Activated naive CD4-positive, alpha-beta T cell treated with anti-CD3 and anti-CD28 coated beads, Interleukin-2, amount 10 ng/mL, durations not matched to agents 5 hours and 36 hours (primary cell): ENCODE results near the gene ACAD8. TPM values are rescaled to one million over a fixed set of nuclear protein-coding genes. Genes with fewer than 3 reads are reported as not detected.

Experiments
- total RNA-seq, 2 experiments: library from RNA; stranded (reverse); gene quantifications; one replicate each; pipeline ENCODE4 v1.2.3, GENCODE V29; 2021

Gene ACAD8
- 10 to 100 TPM; 21.3 to 21.8 TPM for total RNA-seq

GRCh38 chr11:134253188-134253993, at the start of gene ACAD8, which contains the start of gene THYN1:
ACAD8 (plus strand) TSS chr11:134253568; CDS start chr11:134253601, 33 bp downstream.
THYN1 (minus strand) TSS chr11:134253352; CDS start chr11:134252882, 470 bp downstream.

GRCh38 chr11:134223836-134224709, 29.3 kb upstream of the ACAD8 start, which contains the start of the genes NCAPD3 and VPS26B:
NCAPD3 (minus strand) TSS chr11:134223967; CDS start chr11:134223926, 41 bp downstream.
VPS26B (plus strand) TSS chr11:134224671; CDS start chr11:134225123, 452 bp downstream.

GRCh38 chr11:134275534-134276395, 22.4 kb downstream of the ACAD8 start, which contains the start of gene GLB1L3:
GLB1L3 (plus strand) TSS chr11:134276379; CDS start chr11:134276741, 362 bp downstream.

Other genes starting within 250 kb of the ACAD8 start
- 1 to 10 TPM; 5.2 to 5.4 TPM for gene JAM3, start 184.5 kb upstream of the ACAD8 start, total RNA-seq
- gene NCAPD3, start 29.6 kb upstream of the ACAD8 start, total RNA-seq, result 10 to 100 TPM; 90.9 to 92.7 TPM
- gene VPS26B, start 28.9 kb upstream of the ACAD8 start, total RNA-seq, result 10 to 100 TPM; 63.8 to 64.3 TPM
- 10 to 100 TPM; 56.3 to 57.1 TPM for gene THYN1, start 216 bp upstream of the ACAD8 start, total RNA-seq
- 1 to 10 TPM; 7.8 to 8.5 TPM for gene GLB1L3, start 22.8 kb downstream of the ACAD8 start, total RNA-seq
- 1 to 10 TPM; 2.2 to 2.3 TPM for gene GLB1L2, start 78.4 kb downstream of the ACAD8 start, total RNA-seq
- gene B3GAT1, start 158.7 kb downstream of the ACAD8 start, total RNA-seq, result 1 to 10 TPM; 2.1 to 3.0 TPM